ENCODE results near the gene PTPRK. TPM values are rescaled to one million over a fixed set of nuclear protein-coding genes. Genes with fewer than 3 reads are reported as not detected.
A peak's percentile ranks its signal among the peaks of the same experiment; 100 is the strongest.

Gene PTPRK
- total and polyA plus RNA-seq, 2 of the 13 experiments (the other 11 are each of a cell fraction or from before 2014, with no cell fraction given) = 43.6 to 98.3 TPM

GRCh38 chr6:128121190-128121589, 399.2 kb downstream of the PTPRK start:
- no TSS peak for BruUV-seq (replicated peaks)
- in situ Hi-C loops (cut with HindIII; ENCODE audit: extremely low pct_ligation_motif_present, low pct_unique_long_range_greater_than_20kb) (no loop called here), intact Hi-C loops (cut with micrococcal nuclease; ENCODE audit: unreplicated experiment) (no loop called here)
- Histone ChIP-seq H3K79me2 (ENCODE audit: insufficient read depth, low read length) (no peaks in the 10 kb centered on the region), H3K9ac (ENCODE audit: insufficient read depth, low read depth, low read length) (no peak overlapping the region), H3K4me1 (ENCODE audit: insufficient read depth, low read length) (peaks cover 14% of the 10 kb centered on the region), H4K20me1 (ENCODE audit: insufficient read depth, low read length) (no peaks in the 10 kb centered on the region), H3K4me3 (replicated peaks in 1 of 3; ENCODE audit: insufficient read depth in 1 of 3, low read depth in 2 of 3, low read length in 3 of 3) (no peak overlapping the region), H3K36me3 (replicated peaks in 1 of 2; ENCODE audit: control insufficient read depth in 1 of 2, insufficient read depth in 2 of 2, low read length in 2 of 2) (no peaks in the 10 kb centered on the region; a peak in 1 of 5 replicates), H3K27me3 (ENCODE audit: control insufficient read depth in 1 of 2, insufficient read depth in 2 of 2, low read length in 2 of 2) (no peaks in the 10 kb centered on the region), H3K9me3 (ENCODE audit: low read length) (no peaks in the 10 kb centered on the region), H2AFZ (ENCODE audit: low read length) (no peak overlapping the region), H3K4me2 (ENCODE audit: low read depth, low read length) (no peak overlapping the region), H3K27ac (ENCODE audit: extremely low read length, insufficient read depth, low read length) (no peak overlapping the region)
- ChIA-PET CTCF (ENCODE audit: low intra/inter-chr PET ratio, low total read pairs) (no interaction called here), POLR2A (no interaction called here)
- FAIRE-seq (no peak), ATAC-seq (no peak), DNase-seq (ENCODE audit: low spot score) (no peak)
- no peak for TF ChIP-seq FIP1L1 (IDR thresholded peaks at IDR 0.05; ENCODE audit: borderline replicate concordance, insufficient read depth, low read depth, low read length)
- TF ChIP-seq MAFK (conservative IDR thresholded peaks at IDR 0.05 in 1 of 2, IDR thresholded peaks at IDR 0.05 in 1 of 2; ENCODE audit: low read length in 2 of 2) = peak in 1 of 2 experiments; percentile 33; a peak in 1 of 4 replicates

GRCh38 chr6:128118401-128118800, 402.0 kb downstream of the PTPRK start:
- H2AFZ ChIP-seq (ENCODE audit: low read length) = no peak overlapping the region
- no peaks in the 10 kb centered on the region for H3K27me3 ChIP-seq (ENCODE audit: control insufficient read depth in 1 of 2, insufficient read depth in 2 of 2, low read length in 2 of 2)
- in situ Hi-C loops (cut with HindIII; ENCODE audit: extremely low pct_ligation_motif_present, low pct_unique_long_range_greater_than_20kb) = no loop called here
- H3K4me3 ChIP-seq (replicated peaks in 1 of 3; ENCODE audit: insufficient read depth in 1 of 3, low read depth in 2 of 3, low read length in 3 of 3) = no peak overlapping the region
- H3K36me3 ChIP-seq (replicated peaks in 1 of 2; ENCODE audit: control insufficient read depth in 1 of 2, insufficient read depth in 2 of 2, low read length in 2 of 2) = peaks cover 0 to 4% of the 10 kb centered on the region in 2 experiments; a peak in 3 of 5 replicates
- ATAC-seq = no peak
- BruUV-seq (replicated peaks) = no TSS peak
- H4K20me1 ChIP-seq (ENCODE audit: insufficient read depth, low read length) = no peaks in the 10 kb centered on the region
- TF ChIP-seq, protein P1, sequence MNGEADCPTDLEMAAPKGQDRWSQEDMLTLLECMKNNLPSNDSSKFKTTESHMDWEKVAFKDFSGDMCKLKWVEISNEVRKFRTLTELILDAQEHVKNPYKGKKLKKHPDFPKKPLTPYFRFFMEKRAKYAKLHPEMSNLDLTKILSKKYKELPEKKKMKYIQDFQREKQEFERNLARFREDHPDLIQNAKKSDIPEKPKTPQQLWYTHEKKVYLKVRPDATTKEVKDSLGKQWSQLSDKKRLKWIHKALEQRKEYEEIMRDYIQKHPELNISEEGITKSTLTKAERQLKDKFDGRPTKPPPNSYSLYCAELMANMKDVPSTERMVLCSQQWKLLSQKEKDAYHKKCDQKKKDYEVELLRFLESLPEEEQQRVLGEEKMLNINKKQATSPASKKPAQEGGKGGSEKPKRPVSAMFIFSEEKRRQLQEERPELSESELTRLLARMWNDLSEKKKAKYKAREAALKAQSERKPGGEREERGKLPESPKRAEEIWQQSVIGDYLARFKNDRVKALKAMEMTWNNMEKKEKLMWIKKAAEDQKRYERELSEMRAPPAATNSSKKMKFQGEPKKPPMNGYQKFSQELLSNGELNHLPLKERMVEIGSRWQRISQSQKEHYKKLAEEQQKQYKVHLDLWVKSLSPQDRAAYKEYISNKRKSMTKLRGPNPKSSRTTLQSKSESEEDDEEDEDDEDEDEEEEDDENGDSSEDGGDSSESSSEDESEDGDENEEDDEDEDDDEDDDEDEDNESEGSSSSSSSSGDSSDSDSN (CRISPR knock-in tag; IDR thresholded peaks at IDR 0.05) = no peak
- TF ChIP-seq ATF7 (IDR thresholded peaks at IDR 0.05) (0 out of 2 replicates have a peak, but pooled peaks have one; percentile 19), ATF7 (CRISPR knock-in tag; IDR thresholded peaks at IDR 0.05) (no peak), ZSCAN20 (CRISPR knock-in tag; IDR thresholded peaks at IDR 0.05; ENCODE audit: borderline replicate concordance) (no peak), ZNF569 (CRISPR knock-in tag; IDR thresholded peaks at IDR 0.05; ENCODE audit: borderline replicate concordance) (no peak), MAFF (IDR thresholded peaks at IDR 0.05; ENCODE audit: low read depth, low read length) (peak; percentile 100), MAFK (conservative IDR thresholded peaks at IDR 0.05 in 1 of 2, IDR thresholded peaks at IDR 0.05 in 1 of 2; ENCODE audit: low read length in 2 of 2) (peak; percentile 99 to 100), ZNF567 (CRISPR knock-in tag; IDR thresholded peaks at IDR 0.05; ENCODE audit: borderline replicate concordance) (no peak), ZBTB20 (CRISPR knock-in tag; IDR thresholded peaks at IDR 0.05; ENCODE audit: borderline replicate concordance, low read depth) (no peak), KLF16 (CRISPR knock-in tag; IDR thresholded peaks at IDR 0.05) (no peak), RFX5 (IDR thresholded peaks at IDR 0.05; ENCODE audit: low read depth, low read length) (peak; percentile 57; the same call in 1 of the 2 replicates), ZBTB8A (CRISPR knock-in tag; IDR thresholded peaks at IDR 0.05; ENCODE audit: borderline replicate concordance, low read depth) (no peak), ISX (CRISPR knock-in tag; conservative IDR thresholded peaks at IDR 0.05) (no peak), ZKSCAN1 (IDR thresholded peaks at IDR 0.05; ENCODE audit: low read length) (no peak)
- no peak for DNase-seq (ENCODE audit: low spot score)
- intact Hi-C loops (cut with micrococcal nuclease; ENCODE audit: unreplicated experiment) = no loop called here
- no peak overlapping the region for H3K4me2 ChIP-seq (ENCODE audit: low read depth, low read length)
- POLR2A ChIA-PET = no interaction called here
- H3K27ac ChIP-seq (ENCODE audit: extremely low read length, insufficient read depth, low read length) = no peak overlapping the region
- CTCF ChIA-PET (ENCODE audit: low intra/inter-chr PET ratio, low total read pairs) = no interaction called here
- H3K9me3 ChIP-seq (ENCODE audit: low read length) = no peaks in the 10 kb centered on the region
- H3K9ac ChIP-seq (ENCODE audit: insufficient read depth, low read depth, low read length) = no peak overlapping the region
- no peak for FAIRE-seq
- no peaks in the 10 kb centered on the region for H3K79me2 ChIP-seq (ENCODE audit: insufficient read depth, low read length)
- no peaks in the 10 kb centered on the region for H3K4me1 ChIP-seq (ENCODE audit: insufficient read depth, low read length)

All from HepG2 (cell line).